Smooth muscle cell (in vitro differentiated cells): ENCODE results near the gene IL6R. TPM values are rescaled to one million over a fixed set of nuclear protein-coding genes. Genes with fewer than 3 reads are reported as not detected.

Source experiments
- DNase-seq: peaks from one replicate; lab custom pipeline; 2025; ENCODE audit not compliant: unreplicated experiment; lab: John Stamatoyannopoulos, UW
- H2AFZ ChIP-seq: fragments of 200-600 bp; sonication (generic); 2 replicates; pipeline ENCODE4 v1.6.0; 2016; ENCODE audit warnings: antibody characterized with exemption, low read depth, mild to moderate bottlenecking
- H3F3A ChIP-seq: fragments of 200-600 bp; sonication (generic); 2 replicates; pipeline ENCODE4 v1.6.0; 2017; ENCODE audit warnings: antibody characterized with exemption, low read depth
- H3K27ac ChIP-seq: fragments of 200-600 bp; sonication (generic); 2 replicates; pipeline ENCODE4 v1.5.1; 2016; ENCODE audit warnings: low read depth, mild to moderate bottlenecking
- H3K27me3 ChIP-seq: fragments of 200-600 bp; sonication (generic); 2 replicates; pipeline ENCODE4 v1.6.1; 2016; ENCODE audit warnings: low read depth, mild to moderate bottlenecking
- H3K36me3 ChIP-seq: fragments of 200-600 bp; sonication (generic); 2 replicates; pipeline ENCODE4 v1.5.1; 2016; ENCODE audit warnings: low read depth
- H3K4me1 ChIP-seq: fragments of 200-600 bp; sonication (generic); 2 replicates; pipeline ENCODE4 v1.5.1; 2016; ENCODE audit warnings: low read depth
- H3K4me2 ChIP-seq: fragments of 200-600 bp; sonication (generic); 2 replicates; pipeline ENCODE4 v1.6.0; 2016; ENCODE audit warnings: mild to moderate bottlenecking
- H3K4me3 ChIP-seq: fragments of 200-600 bp; sonication (generic); 2 replicates; pipeline ENCODE4 v1.5.1; 2016; ENCODE audit warnings: mild to moderate bottlenecking
- H3K79me2 ChIP-seq: fragments of 200-600 bp; sonication (generic); 2 replicates; pipeline ENCODE4 v1.6.0; 2016; ENCODE audit warnings: low read depth, mild to moderate bottlenecking
- H3K9ac ChIP-seq: fragments of 200-600 bp; sonication (generic); 2 replicates; pipeline ENCODE4 v1.6.0; 2016; ENCODE audit warnings: low read depth
- H3K9me3 ChIP-seq: fragments of 200-600 bp; sonication (generic); replicated peaks from 2 replicates; pipeline ENCODE4 v1.5.1; 2016; ENCODE audit warnings: low read depth
- H4K20me1 ChIP-seq: fragments of 200-600 bp; sonication (generic); 2 replicates; pipeline ENCODE4 v1.6.0; 2016; ENCODE audit warnings: low read depth
- CTCF ChIP-seq: fragments of 200-600 bp; sonication (generic); IDR thresholded peaks from 2 replicates; pipeline ENCODE4 v1.5.1; 2017; ENCODE audit warnings: borderline replicate concordance, mild to moderate bottlenecking, antibody characterized with exemption; ENCODE audit not compliant: insufficient read depth, poor library complexity, severe bottlenecking
- WGBS: methylation state at CpG from one replicate; pipeline ENCODE4 v1.1.7; 2016; ENCODE audit warnings: low lambda C conversion rate; 5-methylcytosine and 5-hydroxymethylcytosine counted together
- polyA plus RNA-seq: library from polyadenylated mRNA; unstranded; fragments of >200 nt; fragmentation: Nextera tagmentation; extraction: Ambion mirVana; gene quantifications from 2 replicates; pipeline ENCODE4 v1.2.1, GENCODE V29; 2016
- total RNA-seq: library from RNA; depleted of rRNA; stranded (reverse); fragments of >200 nt; gene quantifications from 2 replicates; pipeline ENCODE4 v1.2.3, GENCODE V29; 2014

Gene IL6R
- total and polyA plus RNA-seq, 2 experiments from 2014 or later = 1.8 to 1.9 TPM

GRCh38 chr1:154454386-154455120, 49.4 kb downstream of the IL6R start:
- Histone ChIP-seq H4K20me1 (no peaks in the 10 kb centered on the region), H3K4me3 (no peak overlapping the region), H3K27ac (no peak overlapping the region), H3K9me3 (no peaks in the 10 kb centered on the region), H3K9ac (no peak overlapping the region), H3F3A (no peaks in the 10 kb centered on the region), H3K4me1 (no peaks in the 10 kb centered on the region), H3K4me2 (no peak overlapping the region), H3K79me2 (no peaks in the 10 kb centered on the region), H3K36me3 (no peaks in the 10 kb centered on the region), H3K27me3 (no peaks in the 10 kb centered on the region), H2AFZ (no peak overlapping the region)
- no peak for TF ChIP-seq CTCF
- WGBS = 92% methylated on average over 5 of the region's 5 CpGs
- no peak for DNase-seq

- Histone ChIP-seq H3K27me3 (no peaks in the 10 kb centered on the region), H3F3A (no peaks in the 10 kb centered on the region), H3K4me3 (no peak overlapping the region), H3K4me2 (no peak overlapping the region), H4K20me1 (no peaks in the 10 kb centered on the region), H3K9ac (no peak overlapping the region), H2AFZ (no peak overlapping the region), H3K27ac (no peak overlapping the region), H3K9me3 (no peaks in the 10 kb centered on the region), H3K79me2 (no peaks in the 10 kb centered on the region), H3K4me1 (no peaks in the 10 kb centered on the region), H3K36me3 (no peaks in the 10 kb centered on the region)
- 95% methylated on average over 6 of the region's 6 CpGs for WGBS
- DNase-seq = no peak
- no peak for TF ChIP-seq CTCF
Observed at GRCh38 chr1:154456631-154457030, 51.5 kb downstream of the IL6R start.

DNA sequence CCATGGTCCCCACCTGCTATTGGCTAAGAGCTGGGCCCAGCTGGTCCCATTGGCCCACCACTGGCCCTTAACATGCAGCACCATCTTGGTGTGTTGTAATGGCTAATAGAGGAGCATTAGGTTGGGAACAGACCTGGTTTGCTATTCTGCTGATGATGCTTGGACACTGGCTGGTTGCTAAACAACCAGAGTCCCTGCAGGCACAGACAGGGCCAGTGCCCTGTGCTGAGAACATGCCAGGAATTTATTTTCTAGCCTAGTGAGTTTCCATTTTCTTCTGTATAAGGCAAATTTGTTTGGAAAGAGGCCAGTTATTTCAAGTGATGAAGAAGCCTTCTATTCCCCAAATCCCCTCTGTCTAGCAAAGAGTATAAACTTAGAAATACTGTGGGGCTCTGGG, 53.9 kb downstream of the IL6R start:
- H3K4me3 ChIP-seq = no peak overlapping the region
- H2AFZ ChIP-seq = no peak overlapping the region
- H3K27ac ChIP-seq = no peak overlapping the region
- no peaks in the 10 kb centered on the region for H3K9me3 ChIP-seq
- no peaks in the 10 kb centered on the region for H3K4me1 ChIP-seq
- no peaks in the 10 kb centered on the region for H4K20me1 ChIP-seq
- H3K4me2 ChIP-seq = no peak overlapping the region
- no peaks in the 10 kb centered on the region for H3F3A ChIP-seq
- no peaks in the 10 kb centered on the region for H3K79me2 ChIP-seq
- DNase-seq = no peak
- H3K36me3 ChIP-seq = no peaks in the 10 kb centered on the region
- no peaks in the 10 kb centered on the region for H3K27me3 ChIP-seq
- no peak overlapping the region for H3K9ac ChIP-seq
- no peak for TF ChIP-seq CTCF

DNA sequence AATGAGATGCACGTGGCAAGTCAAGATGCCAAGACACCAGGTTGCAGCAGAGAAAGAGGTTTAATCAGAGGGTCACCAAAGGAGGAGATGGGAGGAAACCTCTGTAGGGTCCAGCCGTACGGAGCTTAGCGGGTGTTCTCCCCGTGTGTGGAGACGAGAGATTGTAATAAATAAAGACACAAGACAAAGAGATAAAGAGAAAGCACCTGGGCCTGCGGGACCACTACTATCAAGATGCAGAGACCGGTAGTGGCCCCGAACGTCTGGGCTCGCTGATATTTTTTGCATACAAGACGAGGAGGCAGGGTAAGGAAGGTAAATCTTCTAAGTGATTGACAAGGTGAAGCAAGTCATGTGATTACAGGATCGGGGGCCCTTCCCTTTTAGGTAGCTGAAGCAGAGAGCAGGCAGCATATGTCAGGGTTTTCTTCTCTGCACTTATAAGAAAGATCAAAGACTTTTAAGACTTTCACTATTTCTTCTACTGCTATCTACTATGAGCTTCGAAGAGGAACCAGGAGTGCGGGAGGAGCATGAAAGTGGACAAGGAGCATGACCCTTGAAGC, 55.6 kb downstream of the IL6R start:
- no peak for DNase-seq
- Histone ChIP-seq H3K4me3 (no peak overlapping the region), H3F3A (no peaks in the 10 kb centered on the region), H3K79me2 (no peaks in the 10 kb centered on the region), H3K36me3 (no peaks in the 10 kb centered on the region), H3K9me3 (no peaks in the 10 kb centered on the region), H2AFZ (no peak overlapping the region), H4K20me1 (no peaks in the 10 kb centered on the region), H3K4me1 (no peaks in the 10 kb centered on the region), H3K27me3 (no peaks in the 10 kb centered on the region), H3K9ac (no peak overlapping the region), H3K27ac (no peak overlapping the region), H3K4me2 (no peak overlapping the region)
- 77% methylated on average over 15 of the region's 15 CpGs for WGBS
- no peak for TF ChIP-seq CTCF
